Measurements from ENCODE around the gene TRAPPC2. TPM values are rescaled to one million over a fixed set of nuclear protein-coding genes. Genes with fewer than 3 reads are reported as not detected.
A peak's percentile ranks its signal among the peaks of the same experiment; 100 is the strongest.

Gene TRAPPC2
- 28.1 and 32.5 TPM in 2 replicates for total RNA-seq

GRCh38 chrX:13734278-13735172, at the start of gene TRAPPC2, which contains the start of gene OFD1:
TSS of gene TRAPPC2 (minus strand) at chrX:13734620. CDS start at chrX:13719963, 14,657 bp downstream.
TSS of gene OFD1 (plus strand) at chrX:13734748. CDS start at chrX:13735072, 324 bp downstream.
- DNase-seq (ENCODE audit: low read depth): peak; percentile 91

DNA sequence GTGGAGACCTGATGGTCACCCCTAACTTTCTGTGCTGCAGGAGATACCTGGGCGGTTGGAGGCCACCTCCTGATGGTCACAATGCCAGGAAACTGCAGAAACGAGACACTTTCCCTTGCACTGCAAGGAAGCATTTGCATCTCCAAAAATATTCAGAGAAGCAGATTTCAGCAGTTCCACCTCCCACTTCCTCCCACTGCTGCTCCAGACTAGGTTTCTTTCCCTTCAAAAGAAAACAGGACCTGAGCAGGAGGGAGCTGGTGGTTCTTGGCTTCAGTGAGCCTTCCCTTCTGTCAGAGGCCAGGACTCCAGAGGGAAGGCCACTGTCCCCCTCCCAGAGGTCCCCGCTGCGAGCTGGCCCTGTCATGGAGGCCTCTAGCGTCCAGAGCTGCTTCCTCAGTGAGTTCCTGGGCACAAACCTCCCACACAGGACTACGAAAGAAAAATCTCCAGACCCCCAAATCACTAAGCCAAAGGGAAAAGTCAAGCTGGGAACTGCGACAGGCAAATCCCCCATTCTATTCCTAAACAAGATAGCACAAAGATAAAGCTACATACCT, 46.5 kb upstream of the TRAPPC2 start:
- DNase-seq (ENCODE audit: low read depth): no peak

- peak; percentile 28 for DNase-seq (ENCODE audit: low read depth)
These were observed 44.5 kb upstream of the TRAPPC2 start for GRCh38 chrX:13778916-13779315.

GRCh38 chrX:13776387-13776786, 42.0 kb upstream of the TRAPPC2 start:
- no peak for DNase-seq (ENCODE audit: low read depth)

DNA sequence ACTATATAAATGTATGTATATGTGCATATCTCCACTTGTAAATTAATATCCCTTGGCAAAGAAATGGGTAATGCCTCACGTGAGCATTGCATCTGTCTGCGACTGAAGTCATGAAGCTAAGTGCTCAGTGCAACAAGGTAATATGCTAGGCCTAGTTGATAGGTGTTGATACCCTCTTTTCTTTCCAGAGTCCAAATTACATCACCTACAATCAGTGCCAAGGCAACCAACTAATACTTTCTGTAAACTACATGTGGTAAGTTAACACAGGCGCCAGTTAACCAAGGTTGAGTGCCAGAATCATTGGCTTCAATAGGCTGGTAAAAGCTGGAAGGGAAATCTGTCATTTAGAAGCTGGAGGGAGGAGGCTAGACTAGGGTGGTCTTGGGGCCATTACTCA, 41.4 kb upstream of the TRAPPC2 start:
- no peak for DNase-seq (ENCODE audit: low read depth)

DNA sequence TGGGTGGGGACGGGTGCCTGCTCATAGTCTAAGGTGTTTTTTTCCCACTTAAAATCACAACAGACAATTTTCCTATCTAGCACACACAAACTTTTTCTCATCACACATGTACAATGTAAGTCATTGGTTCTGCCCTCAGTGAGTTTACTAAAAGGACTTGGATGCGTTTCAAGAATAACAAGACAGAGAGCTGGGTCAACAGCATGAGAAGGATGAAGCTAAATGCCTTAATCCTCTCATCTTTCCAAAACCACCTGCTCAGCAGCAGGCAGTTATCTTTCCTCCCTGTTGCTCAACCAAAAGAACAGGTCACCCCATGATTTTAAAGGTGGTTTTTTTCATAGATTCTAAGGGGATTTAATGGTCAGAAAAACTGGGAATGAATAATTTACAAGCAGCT, 40.3 kb upstream of the TRAPPC2 start:
- no peak for DNase-seq (ENCODE audit: low read depth)

DNA sequence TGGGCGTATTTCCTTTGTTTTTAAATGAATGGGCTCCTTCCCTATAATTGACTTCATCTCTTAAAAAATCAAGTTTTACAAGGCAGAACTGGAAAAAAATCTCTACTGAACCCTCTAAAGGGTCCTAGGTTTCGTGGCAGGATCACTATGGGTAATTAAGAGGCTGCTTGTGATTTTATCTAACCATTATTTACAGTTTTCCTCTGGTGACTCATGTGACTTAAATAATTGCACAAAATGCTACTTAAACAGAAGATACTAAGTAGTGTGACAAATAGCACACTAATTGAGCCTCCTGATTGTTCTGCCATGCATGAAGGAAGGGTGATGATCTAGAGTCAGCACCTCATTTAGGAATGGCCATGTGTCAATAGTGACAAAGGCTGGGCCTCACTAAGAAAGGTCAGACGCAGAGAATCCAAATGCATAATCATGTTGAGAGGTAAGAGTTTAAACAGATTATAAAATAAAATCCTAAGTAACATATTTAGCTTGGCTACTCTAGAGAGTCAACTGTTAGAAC, 35.7 kb upstream of the TRAPPC2 start:
- no peak for DNase-seq (ENCODE audit: low read depth)

- DNase-seq (ENCODE audit: low read depth): no peak
These were observed 34.5 kb upstream of the TRAPPC2 start for GRCh38 chrX:13768939-13769338.

DNA sequence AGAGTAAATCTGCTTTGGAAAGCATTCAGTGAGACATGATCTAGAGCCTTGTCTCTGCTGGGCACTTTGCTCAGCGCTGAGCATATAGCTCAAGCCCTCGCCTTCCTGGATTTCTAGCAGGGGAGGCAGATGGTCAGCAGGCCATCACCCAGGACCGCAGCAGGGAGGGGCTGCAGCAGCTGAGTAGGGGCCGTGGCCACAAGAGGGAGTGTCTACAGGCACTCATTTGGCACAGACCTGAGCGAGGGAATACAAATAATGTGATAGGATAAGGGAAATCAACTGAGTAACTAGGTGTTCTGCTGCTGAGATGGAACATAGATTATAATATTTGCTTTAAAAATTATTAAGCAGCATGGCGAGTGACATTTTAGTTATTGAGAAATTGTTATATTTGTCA, 30.3 kb upstream of the TRAPPC2 start:
- DNase-seq (ENCODE audit: low read depth): no peak

- no peak for DNase-seq (ENCODE audit: low read depth)
These were observed 29.9 kb upstream of the TRAPPC2 start for GRCh38 chrX:13764281-13764680.

- DNase-seq (ENCODE audit: low read depth): no peak
These were observed 29.1 kb upstream of the TRAPPC2 start for GRCh38 chrX:13763489-13763888.

- peak; percentile 64 for DNase-seq (ENCODE audit: low read depth)
These were observed 27.4 kb upstream of the TRAPPC2 start for GRCh38 chrX:13761606-13762414.

DNA sequence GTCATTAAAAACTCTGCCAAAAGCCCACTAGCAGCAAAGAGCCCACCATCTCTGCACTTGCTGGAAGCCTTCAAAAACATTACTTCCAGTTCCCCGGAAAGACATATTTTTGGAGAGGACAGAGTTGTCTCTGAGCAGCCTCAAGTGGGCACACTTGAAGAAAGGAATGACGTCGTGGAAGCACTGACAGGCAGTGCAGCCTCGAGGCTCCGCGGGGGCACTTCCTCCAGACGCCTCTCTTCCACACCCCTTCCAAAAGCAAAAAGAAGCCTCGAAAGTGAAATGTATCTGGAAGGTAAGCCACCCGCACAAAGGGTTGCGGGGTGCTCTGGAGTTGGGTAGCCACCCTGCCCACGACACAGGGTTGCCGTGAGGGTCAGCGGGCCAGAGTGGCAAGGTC, 26.0 kb upstream of the TRAPPC2 start:
- no peak for DNase-seq (ENCODE audit: low read depth)

DNA sequence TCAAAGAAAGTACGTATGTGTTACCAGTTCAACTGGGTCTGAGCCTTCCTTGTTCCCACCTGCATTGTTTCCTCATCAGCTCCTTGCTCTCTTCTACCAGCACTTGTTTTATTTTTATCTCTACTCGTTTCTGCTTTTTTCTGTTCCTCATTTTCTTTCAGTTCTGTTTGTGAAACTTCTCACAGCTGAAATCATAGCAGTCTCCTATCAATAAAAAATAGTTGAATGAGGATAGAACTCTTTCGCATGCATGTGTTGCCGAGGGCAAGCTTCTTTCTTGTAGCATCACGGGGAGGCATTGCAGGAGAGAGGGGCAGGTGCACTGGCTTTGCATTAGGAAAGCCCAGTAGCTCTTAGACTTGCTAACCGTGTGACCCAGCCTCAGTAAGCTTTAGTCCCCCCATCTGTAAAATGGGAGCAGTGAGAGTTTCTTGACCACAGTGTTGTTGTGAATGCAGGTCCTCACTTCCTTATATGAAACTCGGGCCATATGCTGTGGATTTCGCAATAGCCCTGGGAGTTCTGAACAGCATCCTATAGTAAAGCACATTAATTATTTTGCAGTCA, 24.8 kb upstream of the TRAPPC2 start:
- no peak for DNase-seq (ENCODE audit: low read depth)

DNA sequence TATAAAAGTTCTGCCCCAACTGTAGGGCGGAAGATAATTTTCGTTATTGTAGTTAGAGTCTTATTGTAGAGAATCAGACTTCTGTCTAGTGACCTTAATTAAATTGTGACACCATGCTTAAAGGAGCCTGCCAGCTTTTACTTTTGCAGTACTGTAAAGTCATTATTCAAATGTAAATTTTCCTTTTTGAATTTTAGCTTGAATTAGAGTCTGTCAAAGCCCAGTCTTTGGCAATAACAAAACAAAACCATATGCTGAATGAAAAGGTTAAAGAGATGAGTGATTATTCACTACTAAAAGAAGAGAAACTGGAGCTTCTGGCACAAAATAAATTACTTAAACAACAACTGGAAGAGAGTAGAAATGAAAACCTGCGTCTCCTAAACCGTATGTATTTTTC, 22.0 kb upstream of the TRAPPC2 start:
- DNase-seq (ENCODE audit: low read depth): no peak

DNA sequence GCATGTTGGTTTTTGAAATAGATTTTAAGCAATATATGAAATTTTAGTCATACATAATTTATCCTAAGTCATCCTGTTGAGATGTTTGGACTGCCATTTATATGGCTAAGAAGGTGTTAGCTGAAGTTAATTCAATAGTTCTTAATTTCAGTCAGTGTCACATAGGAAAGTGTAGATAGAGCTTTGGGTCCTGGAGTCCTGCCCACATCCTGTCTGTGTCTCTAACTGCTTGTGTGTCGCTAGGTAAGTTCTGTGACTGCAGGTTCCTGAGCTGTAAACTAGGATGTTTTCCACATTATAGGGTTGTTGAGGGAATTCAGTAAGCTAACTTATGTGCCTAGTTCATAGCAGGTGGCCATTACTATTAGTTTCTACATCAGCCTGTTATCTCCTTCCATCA, 20.8 kb upstream of the TRAPPC2 start:
- no peak for DNase-seq (ENCODE audit: low read depth)

DNA sequence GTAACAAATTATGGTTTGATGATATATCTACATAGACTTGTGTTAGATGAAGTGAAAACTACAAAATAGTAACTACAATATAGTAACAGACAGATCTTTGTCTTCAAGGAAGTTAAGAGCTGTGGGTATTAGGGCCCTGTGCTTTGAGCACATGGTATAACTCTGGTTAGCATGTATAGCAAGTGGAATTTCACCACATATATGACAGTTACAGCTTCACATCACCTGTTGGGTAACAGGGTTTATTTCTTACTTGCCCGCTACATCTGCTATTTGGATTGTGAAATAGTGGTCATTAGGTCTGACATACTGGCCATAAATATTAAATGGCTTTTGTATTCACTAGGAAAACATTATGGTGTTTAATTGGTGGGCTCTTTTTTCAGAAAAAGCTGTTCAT, 20.3 kb upstream of the TRAPPC2 start:
- no peak for DNase-seq (ENCODE audit: low read depth)

DNA sequence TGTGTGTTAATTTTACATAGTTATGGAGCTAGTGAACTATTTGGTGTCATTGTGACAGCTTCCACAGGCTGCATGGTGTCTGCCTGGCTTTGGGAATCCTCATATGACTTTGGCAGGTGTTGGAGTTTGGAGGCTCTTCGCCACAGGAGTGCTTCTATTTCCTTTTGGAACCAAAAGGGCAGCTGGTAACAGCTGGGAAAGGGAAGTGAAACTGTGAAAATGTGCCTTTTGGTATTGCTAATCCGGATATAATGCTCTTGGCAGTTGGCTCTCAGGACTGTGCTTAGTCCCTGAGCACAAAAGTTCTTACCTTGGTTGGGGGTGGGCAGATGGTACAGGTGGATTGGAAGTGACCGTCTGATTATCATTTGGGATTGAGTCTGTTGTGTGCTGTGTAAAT, 18.2 kb upstream of the TRAPPC2 start:
- DNase-seq (ENCODE audit: low read depth): no peak

- DNase-seq (ENCODE audit: low read depth): peak; percentile 36
These were observed 17.7 kb upstream of the TRAPPC2 start for GRCh38 chrX:13752141-13752540.

GRCh38 chrX:13750812-13751211, 16.4 kb upstream of the TRAPPC2 start:
- no peak for DNase-seq (ENCODE audit: low read depth)

DNA sequence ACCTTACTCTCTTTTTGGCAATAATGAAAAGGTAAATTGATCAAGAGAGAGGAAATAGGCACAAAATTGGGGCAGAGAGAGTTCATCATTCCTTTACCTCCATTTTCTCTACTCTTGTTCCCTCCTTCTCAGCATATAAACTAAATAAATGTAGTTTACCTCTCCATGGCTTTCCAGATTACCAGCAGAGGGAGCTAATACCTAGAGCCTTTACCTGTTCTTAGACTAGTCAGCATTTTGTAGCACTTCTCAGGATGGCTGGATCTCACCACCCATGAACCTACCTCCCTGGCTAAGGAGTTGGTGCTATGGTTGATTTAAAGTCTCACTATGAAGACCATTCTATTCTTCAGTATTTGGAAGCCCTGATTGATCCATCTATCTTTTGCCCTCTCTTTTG, 15.8 kb upstream of the TRAPPC2 start:
- peak; percentile 54 for DNase-seq (ENCODE audit: low read depth)

- no peak for DNase-seq (ENCODE audit: low read depth)
These were observed 14.1 kb upstream of the TRAPPC2 start for GRCh38 chrX:13748486-13748885.

Data from renal cortical epithelial cell (primary cell).